Vagina (tissue), 2 donors: Measurements from ENCODE around the gene COL2A1.
A peak's percentile ranks its signal among the peaks of the same experiment; 100 is the strongest.

Source experiments
- POLR2AphosphoS5 ChIP-seq, 2 donors: sonication (generic); formaldehyde crosslinking; IDR thresholded peaks; one replicate each; pipeline ENCODE4 v1.9.0; 2017; ENCODE audit warnings: antibody characterized with exemption in 2 of 2, mild to moderate bottlenecking in 2 of 2, low read depth in 1 of 2; ENCODE audit not compliant: insufficient read depth in 1 of 2
- TF ChIP-seq, protein P1 (sequence below), 3 experiments: fragments of 450-650 bp in 2 of 3; fragments of 200-600 bp in 1 of 3; sonication (generic) in 1 of 3; IDR thresholded peaks; one replicate each; pipeline ENCODE4 v1.5.1; 2017 to 2019; ENCODE audit warnings: antibody characterized with exemption in 3 of 3, mild to moderate bottlenecking in 2 of 3, moderate library complexity in 2 of 3

- TF ChIP-seq, protein P1, sequence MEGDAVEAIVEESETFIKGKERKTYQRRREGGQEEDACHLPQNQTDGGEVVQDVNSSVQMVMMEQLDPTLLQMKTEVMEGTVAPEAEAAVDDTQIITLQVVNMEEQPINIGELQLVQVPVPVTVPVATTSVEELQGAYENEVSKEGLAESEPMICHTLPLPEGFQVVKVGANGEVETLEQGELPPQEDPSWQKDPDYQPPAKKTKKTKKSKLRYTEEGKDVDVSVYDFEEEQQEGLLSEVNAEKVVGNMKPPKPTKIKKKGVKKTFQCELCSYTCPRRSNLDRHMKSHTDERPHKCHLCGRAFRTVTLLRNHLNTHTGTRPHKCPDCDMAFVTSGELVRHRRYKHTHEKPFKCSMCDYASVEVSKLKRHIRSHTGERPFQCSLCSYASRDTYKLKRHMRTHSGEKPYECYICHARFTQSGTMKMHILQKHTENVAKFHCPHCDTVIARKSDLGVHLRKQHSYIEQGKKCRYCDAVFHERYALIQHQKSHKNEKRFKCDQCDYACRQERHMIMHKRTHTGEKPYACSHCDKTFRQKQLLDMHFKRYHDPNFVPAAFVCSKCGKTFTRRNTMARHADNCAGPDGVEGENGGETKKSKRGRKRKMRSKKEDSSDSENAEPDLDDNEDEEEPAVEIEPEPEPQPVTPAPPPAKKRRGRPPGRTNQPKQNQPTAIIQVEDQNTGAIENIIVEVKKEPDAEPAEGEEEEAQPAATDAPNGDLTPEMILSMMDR (IDR thresholded peaks at IDR 0.05), result peak; percentile 54 to 69 (median 56)
- no peak for TF ChIP-seq POLR2AphosphoS5 (IDR thresholded peaks at IDR 0.05; ENCODE audit: insufficient read depth in 1 of 2, low read depth in 1 of 2)
These were observed 54.6 kb downstream of the COL2A1 start for GRCh38 chr12:47949441-47950341.
